ENCODE results near the gene SEC14L6. TPM values are rescaled to one million over a fixed set of nuclear protein-coding genes. Genes with fewer than 3 reads are reported as not detected.

Gene SEC14L6
- total RNA-seq, 4 donors from 2014 or later, result 0.22 to 3.0 (median 0.54) TPM

DNA sequence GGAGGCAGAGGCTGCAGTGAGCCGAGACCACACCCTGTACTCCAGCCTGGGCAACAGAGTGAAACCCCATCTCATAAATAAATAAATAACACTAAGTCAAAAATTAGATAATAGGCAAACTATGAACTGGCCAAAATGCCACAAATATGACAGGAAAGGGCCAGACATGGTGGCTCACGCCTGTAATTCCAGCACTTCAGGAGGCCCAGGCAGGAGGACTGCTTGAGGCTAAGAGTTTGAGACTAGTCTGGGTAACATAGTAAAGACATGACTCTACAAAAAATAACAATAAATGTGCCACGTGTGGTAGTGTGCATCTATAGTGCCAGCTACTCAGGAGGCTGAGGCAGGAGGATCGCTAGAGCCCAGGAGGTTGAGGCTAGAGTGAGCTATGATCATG is 19.9 kb downstream of the SEC14L6 start:
- WGBS, 2 donors (ENCODE audit: low coverage in 1 of 2), result 80 to 88% methylated on average over 1 to 4 of the region's 4 CpGs
- no peak for ATAC-seq
- Histone ChIP-seq H3K9me3 (no peaks in the 10 kb centered on the region), H3K36me3 (no peaks in the 10 kb centered on the region), H3K27ac (no peak overlapping the region), H3K27me3 (peaks cover 15% of the 10 kb centered on the region), H3K4me1 (no peaks in the 10 kb centered on the region), H3K4me3 (no peak overlapping the region)
- TF ChIP-seq POLR2A (IDR thresholded peaks at IDR 0.05) (no peak), POLR2AphosphoS5 (IDR thresholded peaks at IDR 0.05) (no peak), EP300 (IDR thresholded peaks at IDR 0.05) (no peak)
- TF ChIP-seq, protein P1, sequence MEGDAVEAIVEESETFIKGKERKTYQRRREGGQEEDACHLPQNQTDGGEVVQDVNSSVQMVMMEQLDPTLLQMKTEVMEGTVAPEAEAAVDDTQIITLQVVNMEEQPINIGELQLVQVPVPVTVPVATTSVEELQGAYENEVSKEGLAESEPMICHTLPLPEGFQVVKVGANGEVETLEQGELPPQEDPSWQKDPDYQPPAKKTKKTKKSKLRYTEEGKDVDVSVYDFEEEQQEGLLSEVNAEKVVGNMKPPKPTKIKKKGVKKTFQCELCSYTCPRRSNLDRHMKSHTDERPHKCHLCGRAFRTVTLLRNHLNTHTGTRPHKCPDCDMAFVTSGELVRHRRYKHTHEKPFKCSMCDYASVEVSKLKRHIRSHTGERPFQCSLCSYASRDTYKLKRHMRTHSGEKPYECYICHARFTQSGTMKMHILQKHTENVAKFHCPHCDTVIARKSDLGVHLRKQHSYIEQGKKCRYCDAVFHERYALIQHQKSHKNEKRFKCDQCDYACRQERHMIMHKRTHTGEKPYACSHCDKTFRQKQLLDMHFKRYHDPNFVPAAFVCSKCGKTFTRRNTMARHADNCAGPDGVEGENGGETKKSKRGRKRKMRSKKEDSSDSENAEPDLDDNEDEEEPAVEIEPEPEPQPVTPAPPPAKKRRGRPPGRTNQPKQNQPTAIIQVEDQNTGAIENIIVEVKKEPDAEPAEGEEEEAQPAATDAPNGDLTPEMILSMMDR (IDR thresholded peaks at IDR 0.05), result no peak

DNA sequence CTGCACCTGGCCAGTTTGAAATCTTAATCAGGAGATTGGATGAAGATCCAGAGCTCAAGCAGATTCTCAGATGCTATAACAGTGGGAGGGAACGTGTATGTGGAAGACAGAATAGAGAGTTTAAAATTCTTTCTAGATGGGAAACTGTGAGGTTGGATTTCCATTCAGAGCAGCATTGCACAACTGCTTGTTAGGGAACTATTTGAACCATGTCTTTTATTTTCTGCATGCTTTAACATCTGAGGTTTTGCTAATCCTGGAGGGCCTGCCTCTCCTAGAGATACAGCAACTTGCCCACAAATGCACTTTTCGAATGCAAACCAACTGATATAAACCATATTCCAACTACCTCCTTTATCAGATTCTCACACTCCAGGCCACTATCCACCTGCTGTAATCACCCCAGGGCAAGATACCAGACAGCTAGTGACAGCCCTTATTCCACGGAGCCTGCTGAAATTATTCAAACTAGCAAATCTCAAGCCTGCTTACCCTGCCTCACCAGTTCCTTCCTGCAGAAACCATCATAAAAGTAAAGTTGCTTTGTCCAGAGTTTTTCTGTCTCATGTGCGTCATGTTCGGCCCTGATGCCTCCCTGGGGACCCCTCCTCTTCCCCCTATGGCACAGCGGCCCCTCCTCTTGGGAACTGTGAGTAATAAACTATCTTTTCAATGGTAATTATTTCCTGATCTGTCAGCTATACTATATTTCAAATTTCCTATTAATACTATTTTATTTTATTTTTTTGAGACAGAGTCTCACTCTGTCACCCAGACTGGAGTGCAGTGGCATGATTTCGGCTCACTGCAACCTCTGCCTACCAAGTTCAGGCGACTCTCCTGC is 22.7 kb downstream of the SEC14L6 start:
- peaks cover 34% of the 10 kb centered on the region for H3K27me3 ChIP-seq
- no peak overlapping the region for H3K4me3 ChIP-seq
- 70 to 76% methylated on average over 5 to 8 of the region's 8 CpGs for WGBS, 2 donors (ENCODE audit: low coverage in 1 of 2)
- no peaks in the 10 kb centered on the region for H3K36me3 ChIP-seq
- TF ChIP-seq POLR2A (IDR thresholded peaks at IDR 0.05) (no peak), POLR2AphosphoS5 (IDR thresholded peaks at IDR 0.05) (no peak), EP300 (IDR thresholded peaks at IDR 0.05) (no peak)
- TF ChIP-seq, protein P1 (IDR thresholded peaks at IDR 0.05), result no peak
- no peak overlapping the region for H3K27ac ChIP-seq
- ATAC-seq, result no peak
- no peaks in the 10 kb centered on the region for H3K9me3 ChIP-seq
- no peaks in the 10 kb centered on the region for H3K4me1 ChIP-seq

DNA sequence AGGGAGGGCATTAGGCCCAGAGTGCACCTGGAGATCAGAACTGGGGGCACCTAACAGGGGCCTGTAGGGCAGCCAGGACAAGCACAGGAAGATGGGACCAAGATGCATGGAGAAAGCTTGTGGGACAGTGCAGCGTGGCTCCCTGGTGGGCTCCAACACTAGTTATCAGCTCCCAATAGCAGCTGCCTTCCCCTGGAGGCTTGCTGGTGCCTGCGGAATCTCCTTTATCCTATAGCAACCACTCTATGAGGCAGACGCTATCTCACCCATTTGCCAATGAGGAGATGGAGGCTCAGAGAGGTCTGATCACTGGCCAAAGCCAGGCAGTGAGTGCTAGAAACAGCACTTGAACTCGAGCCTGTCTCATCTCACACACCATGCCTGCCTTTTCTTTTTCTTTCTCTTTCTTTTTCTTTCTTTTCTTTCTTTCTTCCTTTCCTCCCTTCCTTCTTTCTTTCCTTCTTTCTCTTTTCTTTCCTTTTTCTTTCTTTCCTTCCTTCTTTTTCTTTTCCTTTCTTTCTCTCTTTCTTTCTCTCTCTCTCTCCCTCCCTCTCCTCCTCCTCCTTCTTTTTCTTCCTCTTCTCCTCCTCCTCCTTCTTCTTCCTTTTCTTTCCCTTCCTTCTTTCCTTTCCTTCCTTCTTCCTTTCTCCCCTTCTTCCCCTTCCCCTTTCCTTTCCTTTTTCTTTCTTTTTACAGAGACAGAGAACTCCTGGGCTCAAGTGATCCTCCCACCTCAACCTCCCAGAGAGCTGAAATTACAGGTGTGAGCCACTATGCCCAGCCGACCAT is 25.0 kb downstream of the SEC14L6 start:
- no peak for TF ChIP-seq EP300 (IDR thresholded peaks at IDR 0.05)
- no peak for TF ChIP-seq POLR2A (IDR thresholded peaks at IDR 0.05)
- no peak for TF ChIP-seq POLR2AphosphoS5 (IDR thresholded peaks at IDR 0.05)
- TF ChIP-seq, protein P1 (IDR thresholded peaks at IDR 0.05), result no peak

DNA sequence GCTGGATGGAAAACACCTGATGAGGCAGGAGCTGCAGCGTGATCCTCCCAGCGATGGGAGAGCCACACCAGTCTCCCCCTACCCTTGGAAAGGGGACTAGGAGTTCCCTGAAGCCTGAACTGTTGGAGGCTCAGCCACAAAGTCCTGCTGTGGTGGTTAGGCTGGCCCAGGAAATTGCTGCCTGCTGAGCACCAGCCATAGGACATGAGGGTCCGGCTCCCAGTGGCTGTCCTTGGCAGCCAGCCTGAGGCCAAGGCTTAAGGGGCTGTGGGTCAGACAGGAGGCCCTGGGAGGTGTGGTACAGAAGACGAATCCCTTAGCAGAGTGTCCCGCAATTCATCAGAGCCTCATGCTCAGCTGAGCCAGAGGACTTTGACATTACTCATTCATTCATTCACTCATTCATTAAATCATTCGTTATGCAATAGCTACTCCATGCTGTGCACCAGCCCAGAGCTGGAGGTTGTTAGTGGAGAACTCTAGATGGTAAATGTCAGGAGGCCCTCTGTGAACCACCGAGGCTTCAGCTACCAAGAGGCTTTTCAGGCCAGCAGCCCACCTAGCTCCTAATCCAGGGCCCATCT is 26.6 kb downstream of the SEC14L6 start:
- Histone ChIP-seq H3K4me3 (no peak overlapping the region), H3K27me3 (peaks cover 30% of the 10 kb centered on the region), H3K27ac (no peak overlapping the region), H3K4me1 (no peaks in the 10 kb centered on the region), H3K9me3 (no peaks in the 10 kb centered on the region), H3K36me3 (no peaks in the 10 kb centered on the region)
- 50 to 80% methylated on average over 1 of the region's 7 CpGs for WGBS, 2 donors (ENCODE audit: low coverage in 1 of 2)
- no peak for TF ChIP-seq POLR2A (IDR thresholded peaks at IDR 0.05)
- TF ChIP-seq, protein P1 (IDR thresholded peaks at IDR 0.05), result no peak
- no peak for ATAC-seq

More for the DNA sequence above, 25.0 kb downstream of the SEC14L6 start:
- H3K4me1 ChIP-seq, result no peaks in the 10 kb centered on the region
- H3K27ac ChIP-seq, result no peak overlapping the region
- no peaks in the 10 kb centered on the region for H3K9me3 ChIP-seq
- no peak for ATAC-seq
- H3K4me3 ChIP-seq, result no peak overlapping the region
- H3K36me3 ChIP-seq, result no peaks in the 10 kb centered on the region
- 52 to 71% methylated on average over 1 to 5 of the region's 5 CpGs for WGBS, 2 donors (ENCODE audit: low coverage in 1 of 2)
- peaks cover 34% of the 10 kb centered on the region for H3K27me3 ChIP-seq
